Stomach (tissue), 4 donors: ENCODE measurements around the gene MYL11.

Experiments used
- EP300 ChIP-seq: sonication (generic); formaldehyde crosslinking; IDR thresholded peaks from one replicate; pipeline ENCODE4 v1.6.1; 2017; ENCODE audit warnings: antibody characterized with exemption
- POLR2A ChIP-seq, 4 donors: fragments of 450-650 bp; IDR thresholded peaks; one replicate each; pipeline ENCODE4 v1.6.1; 2016; ENCODE audit warnings: antibody characterized with exemption in 4 of 4, control low read depth in 2 of 4, mild to moderate bottlenecking in 1 of 4, moderate library complexity in 1 of 4
- POLR2AphosphoS5 ChIP-seq, 3 donors: sonication (generic); formaldehyde crosslinking; IDR thresholded peaks; one replicate each; pipeline ENCODE4 v1.6.1; 2016; ENCODE audit warnings: antibody characterized with exemption in 3 of 3
- TF ChIP-seq, protein P1 (sequence below), 7 experiments: fragments of 450-650 bp in 4 of 7; fragments of 200-600 bp in 3 of 7; sonication (generic) in 3 of 7; IDR thresholded peaks; one replicate each; pipeline ENCODE4 v1.5.1; 2016 to 2019; ENCODE audit warnings: antibody characterized with exemption in 7 of 7, control low read depth in 2 of 7, mild to moderate bottlenecking in 1 of 7

GRCh38 chr16:30413112-30413806, 38.7 kb downstream of the MYL11 start:
- TF ChIP-seq, protein P1, sequence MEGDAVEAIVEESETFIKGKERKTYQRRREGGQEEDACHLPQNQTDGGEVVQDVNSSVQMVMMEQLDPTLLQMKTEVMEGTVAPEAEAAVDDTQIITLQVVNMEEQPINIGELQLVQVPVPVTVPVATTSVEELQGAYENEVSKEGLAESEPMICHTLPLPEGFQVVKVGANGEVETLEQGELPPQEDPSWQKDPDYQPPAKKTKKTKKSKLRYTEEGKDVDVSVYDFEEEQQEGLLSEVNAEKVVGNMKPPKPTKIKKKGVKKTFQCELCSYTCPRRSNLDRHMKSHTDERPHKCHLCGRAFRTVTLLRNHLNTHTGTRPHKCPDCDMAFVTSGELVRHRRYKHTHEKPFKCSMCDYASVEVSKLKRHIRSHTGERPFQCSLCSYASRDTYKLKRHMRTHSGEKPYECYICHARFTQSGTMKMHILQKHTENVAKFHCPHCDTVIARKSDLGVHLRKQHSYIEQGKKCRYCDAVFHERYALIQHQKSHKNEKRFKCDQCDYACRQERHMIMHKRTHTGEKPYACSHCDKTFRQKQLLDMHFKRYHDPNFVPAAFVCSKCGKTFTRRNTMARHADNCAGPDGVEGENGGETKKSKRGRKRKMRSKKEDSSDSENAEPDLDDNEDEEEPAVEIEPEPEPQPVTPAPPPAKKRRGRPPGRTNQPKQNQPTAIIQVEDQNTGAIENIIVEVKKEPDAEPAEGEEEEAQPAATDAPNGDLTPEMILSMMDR (IDR thresholded peaks at IDR 0.05): no peak
- TF ChIP-seq POLR2A (IDR thresholded peaks at IDR 0.05) (no peak), EP300 (no peak), POLR2AphosphoS5 (IDR thresholded peaks at IDR 0.05) (no peak)
